T-helper 2 cell treated with Interferon-gamma antibody and Interleukin-4, amounts not matched to agents 100 ng/mL and 5 ng/mL, for 36 hours (primary cell): ENCODE data around the gene ASCC2. TPM values are rescaled to one million over a fixed set of nuclear protein-coding genes. Genes with fewer than 3 reads are reported as not detected.

ENCODE experiments used
- intact Hi-C: fragments of 100-400 bp; cut with micrococcal nuclease; formaldehyde crosslinking; loops from one replicate; pipeline ENCODE4 v1.15.1; 2023
- total RNA-seq: library from RNA; stranded (reverse); gene quantifications from 2 replicates; pipeline ENCODE4 v1.2.3, GENCODE V29; 2022

Gene ASCC2
- total RNA-seq, 1 donor from 2014 or later, result 87.7 TPM

DNA sequence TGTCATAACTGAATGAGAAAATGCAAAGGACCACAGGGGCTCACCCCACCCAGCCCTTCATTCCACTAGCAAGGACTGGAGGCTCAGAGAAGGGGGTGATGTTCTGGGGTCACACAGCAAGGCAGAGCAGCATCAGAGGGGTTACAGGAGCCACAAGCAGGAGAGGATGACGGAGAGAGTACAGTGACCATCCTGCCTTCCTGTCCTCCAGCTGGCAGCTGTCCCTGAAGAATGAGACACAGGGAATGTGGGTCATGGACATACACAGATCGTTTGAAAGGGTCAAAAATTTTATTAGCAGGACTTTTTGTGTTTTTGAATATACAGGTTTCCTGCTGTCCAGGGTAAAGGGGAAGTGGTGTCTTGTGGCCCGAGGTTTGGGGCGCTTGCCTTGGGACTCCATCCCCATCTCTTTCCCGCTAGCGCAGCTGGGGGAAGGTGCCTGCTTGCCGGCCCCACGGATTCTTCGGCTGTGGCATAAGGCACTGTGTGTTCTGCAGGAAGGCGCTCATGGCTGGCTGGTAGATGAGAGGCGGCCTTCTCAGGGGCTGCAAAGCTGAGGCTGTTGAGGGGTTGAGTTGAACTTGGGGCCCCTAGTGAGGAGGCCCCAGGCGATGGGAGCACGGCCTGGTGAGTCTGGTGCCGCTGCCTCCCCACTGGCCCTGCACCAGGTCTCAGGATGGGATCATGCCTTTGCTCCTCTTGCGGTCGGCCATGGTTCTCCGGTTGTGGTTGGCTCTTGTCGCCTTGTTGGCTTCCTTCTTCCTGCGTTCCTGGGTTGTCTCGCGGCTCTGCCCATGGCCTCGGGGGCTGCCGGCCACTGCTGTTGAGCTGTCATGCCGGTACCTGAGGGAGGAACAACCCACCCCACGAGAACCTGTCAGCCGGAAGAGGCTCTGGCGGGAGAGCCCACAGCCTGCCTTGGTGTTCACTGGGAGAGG lies 49.5 kb downstream of the ASCC2 start:
- intact Hi-C loops, result no loop called here

DNA sequence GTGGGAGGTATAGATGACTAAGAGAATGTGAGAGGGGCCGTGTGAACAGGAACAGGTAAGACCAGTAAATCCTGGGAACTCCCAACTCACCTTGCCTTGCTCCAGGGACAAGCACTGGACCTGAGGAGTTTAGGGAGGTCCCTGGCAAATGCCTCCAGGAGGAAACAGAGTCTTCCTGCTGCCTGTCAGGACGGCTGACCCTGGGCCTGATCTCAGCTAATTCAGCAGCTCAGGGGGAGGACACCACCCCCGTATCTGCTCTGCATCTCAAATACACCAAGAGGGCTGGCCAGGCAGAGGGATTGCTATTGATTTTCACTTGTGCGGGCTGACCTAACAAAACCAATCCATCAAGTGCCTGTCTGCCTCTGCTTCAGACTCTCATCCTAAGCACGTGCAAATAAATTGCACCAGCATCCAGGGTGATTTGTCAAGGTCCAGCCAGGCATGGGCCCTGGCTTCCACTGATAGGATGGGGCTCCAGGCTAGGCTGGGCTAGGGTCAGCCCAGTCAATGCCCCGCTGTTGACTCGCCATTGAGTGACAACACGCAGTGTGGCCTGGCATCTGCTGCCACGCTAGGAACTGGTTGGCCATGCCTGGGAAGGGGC lies 50.6 kb downstream of the ASCC2 start:
- intact Hi-C loops, result no loop called here

DNA sequence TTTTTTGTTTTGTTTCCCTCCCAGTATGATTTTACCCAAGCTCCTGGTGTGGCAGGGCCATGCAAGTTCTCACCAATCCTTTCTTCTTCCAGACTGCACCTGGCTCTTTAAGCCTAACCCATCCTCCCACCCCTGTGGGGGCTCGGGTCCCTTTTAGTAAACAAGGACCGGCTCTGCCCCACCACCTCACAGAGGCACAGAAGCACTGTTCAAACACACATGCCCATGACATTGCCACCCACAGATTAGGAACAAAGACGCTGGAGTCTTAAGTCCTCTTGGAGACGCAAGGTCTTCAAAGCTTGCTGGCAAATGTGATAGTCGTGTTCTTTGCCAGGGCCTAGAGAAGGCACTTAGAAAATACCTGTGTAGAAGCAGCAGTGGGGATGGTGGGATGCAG lies 52.0 kb downstream of the ASCC2 start:
- intact Hi-C loops, result no loop called here

DNA sequence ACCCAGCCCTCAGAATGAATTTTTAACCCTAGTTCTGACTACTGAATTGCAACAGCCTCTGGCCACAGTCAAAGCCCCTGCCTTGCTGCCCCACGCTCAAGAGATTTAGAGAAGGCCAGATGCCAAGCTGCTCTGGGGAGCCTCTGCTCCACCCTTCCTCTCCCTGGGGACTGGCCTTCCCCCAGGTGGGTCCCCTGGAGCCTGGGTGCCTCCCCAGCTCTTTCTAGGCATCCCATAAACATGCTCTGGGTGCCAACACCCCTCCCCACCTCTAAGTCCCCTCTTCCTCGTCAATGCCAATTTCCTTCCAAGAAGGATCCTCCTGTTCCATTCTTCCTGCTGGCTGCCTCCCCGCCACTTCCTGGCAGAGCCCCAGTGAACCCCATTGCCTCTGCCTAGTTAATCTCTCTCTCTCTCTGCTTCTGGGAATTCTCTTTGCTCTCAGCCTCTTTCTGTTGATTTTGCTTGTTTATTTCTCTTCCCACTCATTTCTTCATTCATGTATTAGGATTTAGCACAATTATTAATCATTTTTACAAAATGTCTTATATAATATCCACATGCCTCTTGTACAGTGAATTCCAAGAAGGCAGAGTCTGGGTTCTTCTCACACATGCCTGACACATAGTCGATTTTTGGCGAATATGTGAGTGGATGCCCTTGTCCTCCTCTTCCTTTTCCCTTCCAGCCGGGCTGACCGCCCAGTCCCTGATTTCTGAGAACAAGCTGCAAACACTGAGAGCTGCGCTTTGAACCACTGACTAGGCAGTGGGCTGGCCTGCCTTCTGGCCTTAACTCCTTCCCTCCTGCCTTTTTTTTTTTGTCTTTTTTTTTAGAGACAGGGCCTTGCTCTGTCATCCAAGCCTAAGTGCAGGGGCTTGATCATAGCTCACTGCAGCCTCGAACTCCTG lies 53.4 kb downstream of the ASCC2 start:
- intact Hi-C loops, result no loop called here

DNA sequence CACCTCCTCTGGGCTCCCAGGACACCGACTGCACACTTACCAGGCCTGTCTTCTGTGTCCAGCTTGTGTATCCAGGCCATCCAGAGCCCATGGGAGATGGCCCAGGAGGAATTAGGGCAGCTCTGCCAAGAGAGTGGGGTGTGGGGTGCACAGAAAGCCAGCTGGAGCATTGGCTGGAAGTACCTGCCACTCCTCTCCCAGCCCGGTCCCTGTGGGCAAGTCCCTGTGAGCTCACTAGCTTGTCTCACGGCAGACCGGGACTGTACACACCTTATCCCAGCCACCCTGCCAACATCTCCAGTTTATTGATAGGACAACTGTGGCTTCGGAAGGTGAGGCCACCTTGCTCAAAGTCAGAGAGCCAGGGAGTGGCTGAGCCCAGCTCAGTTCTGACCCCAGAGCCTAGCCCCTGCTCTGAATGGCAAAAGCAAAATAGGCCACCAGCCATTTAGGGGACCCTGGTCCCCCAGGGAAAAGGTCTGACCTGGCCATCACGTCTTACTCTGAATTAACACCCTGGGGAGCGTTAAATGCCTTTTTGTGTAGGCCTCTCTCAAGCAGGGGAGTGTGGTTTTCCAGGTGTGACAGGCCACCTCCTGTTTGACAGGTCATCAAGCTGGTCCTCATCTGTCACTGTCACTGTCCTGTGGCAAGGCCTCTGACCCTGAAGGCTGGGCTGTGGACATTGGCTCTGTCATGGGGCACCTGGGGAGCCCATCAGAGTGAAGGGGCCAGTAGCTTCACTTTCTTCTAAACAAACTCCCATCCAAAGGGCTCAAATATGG lies 55.8 kb downstream of the ASCC2 start:
- intact Hi-C loops, result no loop called here

DNA sequence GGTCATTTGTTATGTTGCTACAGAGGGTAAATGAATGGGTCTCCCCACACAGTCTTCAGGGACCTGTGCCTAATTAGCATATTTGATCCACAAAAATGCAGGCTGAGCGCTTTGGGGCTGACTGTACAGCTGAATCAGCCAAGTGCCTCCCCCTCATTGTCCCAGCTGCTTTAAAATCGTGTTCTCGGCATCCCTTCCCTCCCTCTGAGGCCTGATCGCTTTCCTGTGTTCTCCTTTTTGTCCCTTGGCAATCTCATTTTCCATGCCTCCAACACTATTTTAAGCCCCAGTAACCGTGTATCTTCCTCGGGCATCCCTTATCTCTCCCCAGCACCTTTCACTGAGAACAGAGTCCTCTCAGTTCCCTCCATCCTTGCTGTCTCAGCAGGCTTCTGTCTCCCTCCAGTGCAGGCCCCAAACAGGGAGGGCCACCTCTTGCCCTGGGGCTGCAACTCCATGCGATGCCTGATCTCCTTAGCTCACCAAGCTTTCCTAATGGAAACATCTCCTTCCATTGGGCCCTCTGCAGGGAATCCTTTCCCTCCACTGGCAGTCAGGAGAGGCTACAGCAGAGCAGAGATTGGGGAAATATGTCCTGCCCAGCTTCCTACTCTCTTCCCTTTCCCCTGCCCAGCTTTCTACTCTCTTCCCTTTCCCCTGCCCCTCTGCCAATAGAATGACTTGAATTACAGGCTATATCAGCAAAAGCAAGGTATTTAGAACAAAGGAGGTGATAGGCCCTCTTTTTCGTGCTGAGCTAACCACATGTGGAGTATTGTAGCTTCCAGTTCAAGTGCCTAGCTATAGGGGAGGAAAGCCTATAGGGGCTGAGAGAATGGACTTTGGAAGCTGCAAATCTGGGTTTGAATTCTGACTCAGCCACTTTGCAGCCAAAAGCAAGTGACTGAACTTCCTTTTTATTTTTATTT lies 57.1 kb downstream of the ASCC2 start:
- intact Hi-C loops, result no loop called here

DNA sequence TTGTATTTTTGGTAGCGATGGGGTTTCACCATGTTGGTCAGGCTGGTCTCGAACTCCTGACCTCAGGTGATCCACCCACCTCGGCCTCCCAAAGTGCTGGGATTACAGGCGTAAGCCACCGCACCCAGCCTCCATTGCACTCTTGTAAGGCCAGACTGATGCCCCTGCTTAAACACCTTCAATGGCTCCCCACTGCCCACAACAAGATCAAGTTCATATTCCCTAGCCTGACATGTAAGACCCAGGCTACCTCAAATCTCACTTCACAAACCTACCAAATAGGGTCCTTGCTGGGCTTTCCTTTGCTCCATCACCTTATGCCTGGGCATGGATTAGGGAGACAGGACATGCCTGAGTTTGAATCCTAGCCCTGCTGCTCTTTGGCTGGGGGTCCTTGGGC lies 57.9 kb downstream of the ASCC2 start:
- intact Hi-C loops, result no loop called here

DNA sequence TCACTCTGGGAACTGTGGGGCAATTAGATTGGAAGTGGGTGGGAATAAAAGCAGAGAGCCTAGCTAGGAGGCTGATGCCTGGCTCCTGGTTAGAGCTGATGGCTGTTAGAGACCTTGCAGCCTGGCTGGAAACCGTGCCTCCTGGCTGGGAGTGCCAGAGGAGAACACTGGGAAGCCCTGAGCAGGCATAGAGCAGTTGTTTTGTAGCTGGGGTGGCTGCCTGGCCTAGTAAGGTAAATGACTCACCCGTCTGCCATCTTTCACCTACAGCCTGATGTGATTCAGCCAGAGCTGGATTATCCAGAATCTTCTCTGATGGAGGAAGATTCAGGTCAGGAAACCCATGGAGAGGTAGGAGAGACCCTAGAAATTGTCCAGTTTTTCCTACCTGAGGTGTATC lies 64.8 kb downstream of the ASCC2 start:
- intact Hi-C loops, result no loop called here

DNA sequence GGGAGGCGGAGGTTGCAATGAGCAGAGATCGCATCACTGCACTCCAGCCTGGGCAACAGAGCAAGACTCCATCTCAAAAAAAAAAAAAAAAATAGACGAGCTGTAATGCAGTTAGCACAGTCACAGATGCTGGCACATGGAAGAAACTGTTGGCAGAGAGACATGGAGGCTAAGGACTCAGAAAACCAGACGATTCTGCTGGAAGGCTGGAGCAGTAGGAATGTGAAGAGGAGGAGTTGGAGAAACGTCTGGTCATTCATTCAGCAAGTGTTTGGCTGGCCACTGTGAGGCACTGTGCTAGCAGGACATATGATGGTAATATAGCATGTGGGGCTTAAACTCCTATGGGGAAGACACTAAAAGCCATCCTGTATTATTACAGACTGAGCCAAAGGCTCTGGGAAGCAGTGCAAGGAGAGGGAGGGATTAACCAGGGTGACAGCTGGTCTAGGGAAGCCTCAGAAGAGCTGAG lies 65.9 kb downstream of the ASCC2 start:
- intact Hi-C loops, result no loop called here

DNA sequence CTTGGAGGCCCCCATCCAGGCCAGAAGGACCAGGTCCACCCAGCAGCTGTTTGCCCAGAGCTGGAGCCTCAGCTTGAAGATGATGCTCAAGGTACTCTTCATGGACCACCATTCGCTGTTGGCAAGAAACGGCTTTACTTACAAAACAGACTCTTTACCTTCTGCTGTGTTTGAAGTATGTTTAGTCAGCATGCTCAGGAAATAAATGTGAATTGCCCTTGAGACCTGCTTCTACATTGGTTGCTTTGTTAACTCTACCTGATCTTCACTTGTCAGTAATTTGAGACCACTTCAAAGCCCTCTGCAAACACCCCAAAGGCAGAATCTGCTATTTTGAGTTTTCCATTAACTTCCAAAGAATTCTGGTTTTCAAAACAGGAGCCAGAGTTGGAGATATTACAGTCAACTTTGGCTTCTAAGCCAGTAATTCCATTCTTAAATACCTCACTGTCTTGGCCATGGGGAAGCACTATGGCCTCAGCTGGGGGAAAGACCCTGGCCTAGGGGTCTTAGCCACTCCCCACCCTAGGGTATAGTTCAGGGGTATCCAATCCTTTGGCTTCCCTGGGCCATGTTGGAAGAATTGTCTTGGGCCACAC lies 68.3 kb downstream of the ASCC2 start:
- intact Hi-C loops, result loop anchor here (5.0 to 10.0 kb wide), 4 partner anchors 168 to 655 kb away; partner anchors contain the start of genes MTFP1 and NF2

DNA sequence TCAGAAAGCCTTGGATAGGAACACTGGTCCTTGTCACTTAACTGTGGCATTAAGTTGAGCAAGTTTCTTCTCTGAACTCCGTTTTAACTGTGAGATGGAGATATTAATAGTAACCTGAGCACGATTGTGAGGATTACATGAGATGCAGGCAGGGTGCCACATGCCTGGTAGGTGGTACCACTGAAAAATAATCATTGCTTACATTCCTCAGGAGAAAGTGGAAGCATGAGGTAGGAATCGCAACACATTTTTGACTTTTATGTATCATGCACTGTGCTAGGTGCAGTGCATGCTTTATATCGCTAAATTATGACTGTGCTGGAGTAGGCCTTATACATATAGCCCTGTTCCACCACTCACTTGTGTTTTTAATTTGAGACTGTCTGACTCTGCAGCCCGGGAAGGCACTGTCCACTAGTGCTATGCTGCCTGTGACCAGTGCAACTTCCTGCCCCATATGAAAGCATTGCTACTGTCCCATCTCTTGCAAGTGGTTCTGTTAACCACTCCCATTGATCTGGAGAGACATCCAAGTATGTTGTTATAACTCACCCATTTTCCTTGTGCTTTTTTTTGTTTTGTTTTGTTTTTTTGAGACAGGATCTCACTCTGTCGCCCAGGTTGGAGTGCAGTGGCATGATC lies 69.9 kb downstream of the ASCC2 start:
- intact Hi-C loops, result loop anchor here (5.0 to 10.0 kb wide), 4 partner anchors 166 to 657 kb away; partner anchors contain the start of genes MTFP1 and NF2

DNA sequence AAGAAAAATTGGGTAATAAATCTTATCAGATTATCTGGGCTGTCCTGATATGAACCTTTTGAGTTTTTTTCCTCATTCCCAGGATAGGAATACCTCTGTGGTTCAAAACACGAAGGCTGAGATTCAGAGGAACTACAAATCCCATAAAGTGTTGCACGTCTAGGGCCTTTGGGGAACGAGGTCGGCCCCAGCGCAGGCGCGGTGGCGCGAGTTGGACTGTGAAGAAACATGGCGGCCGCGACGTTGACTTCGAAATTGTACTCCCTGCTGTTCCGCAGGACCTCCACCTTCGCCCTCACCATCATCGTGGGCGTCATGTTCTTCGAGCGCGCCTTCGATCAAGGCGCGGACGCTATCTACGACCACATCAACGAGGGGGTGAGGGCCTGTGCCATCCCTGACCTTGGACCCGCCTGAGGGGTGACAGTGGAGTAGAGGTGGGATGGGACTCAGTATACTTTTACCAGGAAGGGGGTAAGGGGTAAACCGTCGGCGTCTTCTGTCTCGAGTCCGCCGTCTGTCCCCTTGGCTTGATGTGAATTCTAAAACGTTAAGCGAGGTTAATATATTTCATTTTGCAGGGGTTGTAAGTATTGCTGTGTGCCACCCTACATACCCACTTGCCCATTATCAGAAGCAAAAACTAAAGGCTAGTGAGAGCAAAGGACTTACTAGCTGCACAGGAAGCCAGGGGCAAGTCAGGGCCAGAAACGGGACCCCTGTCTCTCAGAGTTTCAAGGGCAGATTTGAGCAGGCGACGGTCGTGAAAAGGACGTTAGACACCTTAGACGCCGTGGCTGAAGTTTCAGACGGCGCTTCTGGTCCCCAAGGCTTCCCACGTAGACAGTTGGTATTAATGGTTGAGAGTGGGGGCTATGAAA lies 70.7 kb downstream of the ASCC2 start, which contains the start of gene UQCR10:
UQCR10 (plus strand) TSS at position 199 of the 881 bp plus-strand sequence; CDS start at position 229, 30 bp downstream.
- intact Hi-C loops, result loop anchor here (1.0 to 10.0 kb wide), 5 partner anchors 71 to 657 kb away; partner anchors contain the start of genes ASCC2, MTFP1 and NF2

DNA sequence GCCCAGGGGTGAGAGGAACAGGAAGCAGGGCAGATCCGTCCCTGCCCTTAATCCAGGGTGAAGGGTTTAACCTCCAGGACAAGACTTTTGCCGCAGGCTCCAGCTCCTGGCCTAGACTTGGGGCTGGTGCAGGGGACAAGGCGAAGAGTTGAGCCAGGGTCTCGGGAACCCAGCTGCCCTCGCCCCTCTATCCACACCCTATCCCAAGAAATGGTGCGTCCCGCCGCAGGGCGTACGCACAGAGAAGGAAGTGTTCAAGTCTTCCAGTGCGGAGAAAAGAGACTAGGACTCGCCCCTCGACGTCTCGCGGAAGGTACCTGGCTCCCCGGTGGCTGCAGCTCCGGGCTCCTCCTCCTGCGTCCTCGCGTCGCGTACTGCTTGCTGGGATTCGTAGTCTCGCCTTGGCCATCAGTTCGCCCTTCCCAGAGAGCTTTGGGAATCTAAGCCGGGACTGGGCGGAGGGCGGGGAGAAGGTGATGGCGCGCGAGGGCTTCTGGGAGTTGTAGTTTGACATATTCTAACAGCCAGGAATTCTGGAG lies 71.4 kb downstream of the ASCC2 start, which contains the start of gene ZMAT5:
ZMAT5 (minus strand) TSS at position 376 of the 539 bp plus-strand sequence. CDS start 18,463 bp downstream, outside the sequence.
- intact Hi-C loops, result loop anchor here (1.0 to 10.0 kb wide), 5 partner anchors 72 to 658 kb away; partner anchors contain the start of genes ASCC2, MTFP1 and NF2

DNA sequence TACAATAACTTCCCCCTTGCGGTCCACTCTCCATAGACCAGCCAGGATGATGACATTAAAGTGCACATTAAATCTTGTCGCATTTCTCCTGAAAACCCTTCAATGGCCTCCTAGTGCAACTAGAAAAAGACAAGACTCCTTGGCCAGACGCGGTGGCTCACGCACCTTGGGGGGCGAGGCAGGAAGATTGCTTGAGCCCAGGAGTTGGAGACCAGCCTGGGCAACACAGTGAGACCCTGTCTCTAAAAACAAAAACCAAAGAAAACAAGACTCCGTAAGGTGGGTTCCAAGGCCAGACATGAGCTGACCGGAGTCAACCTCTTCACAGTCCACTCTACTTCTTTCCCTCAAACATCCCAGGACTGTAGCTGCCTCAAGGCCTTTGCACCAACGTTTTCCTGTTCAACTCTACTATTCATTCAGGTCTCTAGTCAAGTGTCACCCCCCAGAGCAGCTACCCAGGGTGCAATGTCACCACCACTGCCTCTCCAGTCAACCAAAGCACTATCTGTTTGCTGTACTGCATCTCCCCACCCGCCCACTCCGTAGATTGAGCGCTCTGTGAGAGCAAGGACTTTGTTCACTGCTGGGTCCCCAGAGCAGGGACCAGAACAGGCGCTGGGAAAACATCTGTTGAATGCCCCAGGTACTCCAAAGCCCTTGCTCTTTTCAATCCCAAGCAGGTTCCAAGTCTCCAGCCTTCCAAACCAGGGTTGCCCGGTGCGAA lies 72.0 kb downstream of the ASCC2 start:
- intact Hi-C loops, result loop anchor here (5.0 to 10.0 kb wide), 4 partner anchors 164 to 659 kb away; partner anchors contain the start of genes MTFP1 and NF2

DNA sequence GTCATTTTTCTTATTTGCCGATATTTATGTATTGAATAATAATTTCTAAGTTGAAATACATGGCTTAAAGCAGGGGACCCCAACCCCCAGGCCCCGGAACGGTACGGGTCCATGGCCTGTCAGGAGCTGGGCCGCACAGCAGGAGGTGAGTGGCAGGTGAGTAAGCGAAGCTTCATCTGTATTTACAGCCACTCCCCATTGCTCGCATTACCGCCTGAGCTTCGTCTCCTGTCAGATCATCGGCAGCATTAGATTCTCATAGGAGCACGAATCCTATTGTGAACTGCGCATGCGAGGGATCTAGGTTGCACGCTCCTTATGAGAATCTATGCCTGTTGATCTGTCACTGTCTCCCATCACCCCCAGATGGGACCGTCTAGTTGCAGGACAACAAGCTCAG lies 75.8 kb downstream of the ASCC2 start:
- intact Hi-C loops, result loop anchor here (10.0 kb wide), 2 partner anchors 367 to 663 kb away; partner anchors contain the start of gene MTFP1

DNA sequence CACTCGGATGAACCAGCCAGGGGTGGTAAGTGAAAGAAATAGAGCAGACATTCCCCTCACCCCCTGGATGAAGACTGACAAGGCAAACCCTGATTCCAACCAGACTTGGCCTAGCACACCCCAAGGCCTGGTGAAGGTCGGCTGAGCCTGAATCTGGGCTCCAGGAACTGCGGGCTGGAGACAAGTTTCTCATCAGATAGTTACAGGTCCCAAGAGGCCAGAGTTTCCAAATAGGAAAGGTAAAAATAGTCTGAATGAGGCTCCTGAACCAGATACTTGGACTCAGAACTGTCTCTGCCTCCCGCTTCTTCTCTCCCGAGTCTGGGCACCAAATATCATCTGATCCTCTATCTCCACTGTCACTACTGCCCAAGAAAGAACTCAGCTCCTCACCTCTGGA lies 79.1 kb downstream of the ASCC2 start:
- intact Hi-C loops, result no loop called here
